NCI-H2196 treated with DMSO at 0.1 percent for 48 hours (cell line): ENCODE results near the gene ATP1A3.
A peak's percentile ranks its signal among the peaks of the same experiment; 100 is the strongest.

Experiments
- DNase-seq: peaks from one replicate; lab custom pipeline; 2025; ENCODE audit not compliant: unreplicated experiment; lab: John Stamatoyannopoulos, UW

The ATP1A3 gene

GRCh38 chr19:41988947-41989346 is 5.1 kb downstream of the ATP1A3 start:
- no peak for DNase-seq

- DNase-seq: no peak
Measured at GRCh38 chr19:41987141-41987860, 6.7 kb downstream of the ATP1A3 start.

- DNase-seq: no peak
Measured at GRCh38 chr19:41984961-41985360, 9.1 kb downstream of the ATP1A3 start.

GRCh38 chr19:41981724-41982123 is 12.3 kb downstream of the ATP1A3 start:
- no peak for DNase-seq

GRCh38 chr19:41978470-41978869 is 15.6 kb downstream of the ATP1A3 start:
- no peak for DNase-seq

GRCh38 chr19:41977916-41978315 is 16.1 kb downstream of the ATP1A3 start:
- no peak for DNase-seq

- DNase-seq: no peak
Measured at GRCh38 chr19:41974652-41975051, 19.4 kb downstream of the ATP1A3 start.

GRCh38 chr19:41971363-41971762 is 22.7 kb downstream of the ATP1A3 start:
- DNase-seq: no peak

GRCh38 chr19:41969772-41970458 is 24.1 kb downstream of the ATP1A3 start:
- no peak for DNase-seq

GRCh38 chr19:41968751-41969595 is 25.1 kb downstream of the ATP1A3 start:
- no peak for DNase-seq

- DNase-seq: no peak
Measured at GRCh38 chr19:41967054-41967783, 26.8 kb downstream of the ATP1A3 start.

- no peak for DNase-seq
Measured at GRCh38 chr19:41965106-41965505, 28.9 kb downstream of the ATP1A3 start.

- DNase-seq: no peak
Measured at GRCh38 chr19:41960973-41961372, 33.1 kb downstream of the ATP1A3 start.

GRCh38 chr19:41959056-41960053 is 34.7 kb downstream of the ATP1A3 start, which contains the start of gene RABAC1:
RABAC1 (minus strand) TSS chr19:41959321; CDS start chr19:41959292, 29 bp downstream.
- DNase-seq: peak; percentile 89

- peak; percentile 43 for DNase-seq
Measured at GRCh38 chr19:41958367-41959055, 35.5 kb downstream of the ATP1A3 start.

GRCh38 chr19:41957838-41958366 is 36.1 kb downstream of the ATP1A3 start:
- DNase-seq: peak; percentile 81

- DNase-seq: no peak
Measured at GRCh38 chr19:41957161-41957837, 36.7 kb downstream of the ATP1A3 start.

GRCh38 chr19:41956621-41957020 is 37.4 kb downstream of the ATP1A3 start:
- no peak for DNase-seq
